Ureter (tissue), 1 donor: ENCODE measurements around the gene PDXDC1. TPM values are rescaled to one million over a fixed set of nuclear protein-coding genes. Genes with fewer than 3 reads are reported as not detected.
"Not testable (repeated sequence)": the region's sequence is repeated elsewhere in the genome, so short reads cannot be mapped to it uniquely, and the experiment has no call there.

Source experiments
- DNase-seq: peaks from one replicate; pipeline ENCODE4 v3.0.0-alpha.2; 2020; ENCODE audit warnings: low spot score
- total RNA-seq: library from RNA; stranded (reverse); gene quantifications from one replicate; pipeline ENCODE4 v1.2.4, GENCODE V29; 2023
- donor health status: DM: yes; HTN: yes; CAD: no.

Gene PDXDC1
- 133 TPM for total RNA-seq

GRCh38 chr16:14974656-14975417 lies at the start of gene PDXDC1:
PDXDC1 (plus strand) TSS chr16:14975026; CDS start chr16:14975200, 174 bp downstream.
- DNase-seq, result peak; percentile 96

- peak; percentile 48 for DNase-seq
Observed at GRCh38 chr16:14928064-14928714, 46.6 kb upstream of the PDXDC1 start.

- not testable (repeated sequence) for DNase-seq
Observed at GRCh38 chr16:14929176-14929575, 45.6 kb upstream of the PDXDC1 start.

- DNase-seq, result not testable (repeated sequence)
Observed at GRCh38 chr16:14930246-14930645, 44.6 kb upstream of the PDXDC1 start.

GRCh38 chr16:14930971-14931370 lies 43.9 kb upstream of the PDXDC1 start:
- peak; percentile 35 for DNase-seq

- DNase-seq, result peak; percentile 22
Observed at GRCh38 chr16:14932581-14933375, 42.0 kb upstream of the PDXDC1 start.

- DNase-seq, result not testable (repeated sequence)
Observed at GRCh38 chr16:14937143-14937542, 37.7 kb upstream of the PDXDC1 start, which contains the start of gene NPIPA1. NPIPA1 (plus strand) TSS chr16:14937443; CDS start chr16:14937443, 0 bp downstream.

- peak; percentile 31 for DNase-seq
Observed at GRCh38 chr16:14937994-14938393, 36.8 kb upstream of the PDXDC1 start.

GRCh38 chr16:14942686-14943085 lies 32.1 kb upstream of the PDXDC1 start:
- DNase-seq, result not testable (repeated sequence)

GRCh38 chr16:14955546-14956231 lies 19.1 kb upstream of the PDXDC1 start:
- DNase-seq, result no peak

- peak; percentile 44 for DNase-seq
Observed at GRCh38 chr16:14957576-14958322, 17.1 kb upstream of the PDXDC1 start.

- DNase-seq, result no peak
Observed at GRCh38 chr16:14958323-14958600, 16.6 kb upstream of the PDXDC1 start.

GRCh38 chr16:14958970-14959369 lies 15.9 kb upstream of the PDXDC1 start:
- no peak for DNase-seq

GRCh38 chr16:14961405-14962186 lies 13.2 kb upstream of the PDXDC1 start:
- peak; percentile 37 for DNase-seq

- peak; percentile 42 for DNase-seq
Observed at GRCh38 chr16:14963281-14964173, 11.3 kb upstream of the PDXDC1 start.

- DNase-seq, result no peak
Observed at GRCh38 chr16:14965328-14965727, 9.5 kb upstream of the PDXDC1 start.

GRCh38 chr16:14969795-14970194 lies 5.0 kb upstream of the PDXDC1 start:
- not testable (repeated sequence) for DNase-seq

- not testable (repeated sequence) for DNase-seq
Observed at GRCh38 chr16:14971621-14972228, 3.1 kb upstream of the PDXDC1 start.
